Tibial nerve (tissue), 4 donors: ENCODE data around the gene MAP2. TPM values are rescaled to one million over a fixed set of nuclear protein-coding genes. Genes with fewer than 3 reads are reported as not detected.

ENCODE experiments used
- DNase-seq, 2 donors: peaks; one replicate each; pipeline ENCODE4 v3.0.0-alpha.2; 2019; ENCODE audit warnings: low spot score in 2 of 2
- H3K27ac ChIP-seq, 4 donors: fragments of 200-600 bp; sonication (generic) in 3 of 4; one replicate each; pipeline ENCODE4 v1.5.1; 2017 to 2019; ENCODE audit warnings: mild to moderate bottlenecking in 1 of 4
- H3K27me3 ChIP-seq, 2 donors: fragments of 200-600 bp; sonication (generic) in 1 of 2; one replicate each; pipeline versions ENCODE4 v1.5.1 to v1.6.0; 2017 to 2019
- H3K36me3 ChIP-seq, 3 donors: fragments of 200-600 bp; sonication (generic); one replicate each; pipeline ENCODE4 v1.5.1; 2018 to 2019
- H3K4me1 ChIP-seq, 4 donors: fragments of 200-600 bp; sonication (generic) in 3 of 4; one replicate each; pipeline ENCODE4 v1.5.1; 2017 to 2019
- H3K4me3 ChIP-seq, 4 donors: fragments of 200-600 bp; sonication (generic) in 3 of 4; one replicate each; pipeline ENCODE4 v1.5.1; 2017 to 2019; ENCODE audit warnings: mild to moderate bottlenecking in 1 of 4, moderate library complexity in 1 of 4
- H3K9me3 ChIP-seq, 4 donors: fragments of 200-600 bp; sonication (generic) in 3 of 4; one replicate each; pipeline ENCODE4 v1.5.1; 2017 to 2019
- CTCF ChIP-seq, 5 experiments: fragments of 200-600 bp in 3 of 5; fragments of 450-650 bp in 2 of 5; sonication (generic) in 3 of 5; IDR thresholded peaks; one replicate each; pipeline ENCODE4 v1.5.1; 2016 to 2019; ENCODE audit warnings: antibody characterized with exemption in 5 of 5, mild to moderate bottlenecking in 3 of 5, moderate library complexity in 2 of 5
- EP300 ChIP-seq, 2 donors: sonication (generic); formaldehyde crosslinking; IDR thresholded peaks; one replicate each; pipeline ENCODE4 v1.6.1; 2017; ENCODE audit warnings: antibody characterized with exemption in 2 of 2, mild to moderate bottlenecking in 1 of 2
- POLR2A ChIP-seq, 2 donors: fragments of 450-650 bp; IDR thresholded peaks; one replicate each; pipeline ENCODE4 v1.6.1; 2017; ENCODE audit warnings: antibody characterized with exemption in 2 of 2, mild to moderate bottlenecking in 2 of 2, moderate library complexity in 2 of 2
- WGBS, 2 donors: methylation state at CpG; one replicate each; pipeline ENCODE4 v1.1.5; 2018; 5-methylcytosine and 5-hydroxymethylcytosine counted together
- total RNA-seq, 4 donors: library from RNA; depleted of rRNA; stranded (reverse); fragments of >200 nt; gene quantifications; one replicate each; pipeline ENCODE4 v1.1.0, GENCODE V29; 2016

The MAP2 gene
- total RNA-seq, 4 donors from 2014 or later: 14.7 to 31.7 (median 21.3) TPM

- H3K36me3 ChIP-seq: peaks cover 0 to 6% (median 0%) of the 10 kb centered on the region in 3 donors
- no peak for DNase-seq
- H3K4me1 ChIP-seq: no peaks in the 10 kb centered on the region
- H3K4me3 ChIP-seq: no peak overlapping the region
- no peaks in the 10 kb centered on the region for H3K9me3 ChIP-seq
- H3K27ac ChIP-seq: no peak overlapping the region
- WGBS, 2 donors: 84 to 94% methylated on average over 2 of the region's 2 CpGs
- no peak for TF ChIP-seq EP300 (IDR thresholded peaks at IDR 0.05)
- TF ChIP-seq CTCF (IDR thresholded peaks at IDR 0.05): no peak
- TF ChIP-seq POLR2A (IDR thresholded peaks at IDR 0.05): no peak
- H3K27me3 ChIP-seq: no peaks in the 10 kb centered on the region
These were observed 303.2 kb downstream of the MAP2 start for GRCh38 chr2:209727077-209727476.

- Histone ChIP-seq H3K4me3 (no peak overlapping the region), H3K9me3 (no peaks in the 10 kb centered on the region), H3K27ac (no peak overlapping the region), H3K27me3 (no peaks in the 10 kb centered on the region), H3K4me1 (no peaks in the 10 kb centered on the region), H3K36me3 (peaks cover 0 to 4% (median 0%) of the 10 kb centered on the region in 3 donors)
- DNase-seq: no peak
- 80 to 92% methylated on average over 3 of the region's 3 CpGs for WGBS, 2 donors
- TF ChIP-seq POLR2A (IDR thresholded peaks at IDR 0.05) (no peak), EP300 (IDR thresholded peaks at IDR 0.05) (no peak), CTCF (IDR thresholded peaks at IDR 0.05) (no peak)
These were observed 311.0 kb downstream of the MAP2 start for GRCh38 chr2:209734805-209735204.

GRCh38 chr2:209741953-209742352 is 318.1 kb downstream of the MAP2 start:
- TF ChIP-seq POLR2A (IDR thresholded peaks at IDR 0.05) (no peak), EP300 (IDR thresholded peaks at IDR 0.05) (no peak), CTCF (IDR thresholded peaks at IDR 0.05) (no peak)
- Histone ChIP-seq H3K27ac (no peak overlapping the region), H3K9me3 (peaks cover 0 to 8% (median 0%) of the 10 kb centered on the region in 4 donors), H3K4me1 (no peaks in the 10 kb centered on the region), H3K27me3 (no peaks in the 10 kb centered on the region), H3K4me3 (no peak overlapping the region), H3K36me3 (no peaks in the 10 kb centered on the region)
- 81 to 87% methylated on average over 1 of the region's 1 CpG for WGBS, 2 donors
- no peak for DNase-seq

GRCh38 chr2:209753020-209753419 is 329.2 kb downstream of the MAP2 start:
- Histone ChIP-seq H3K27ac (no peak overlapping the region), H3K4me1 (no peaks in the 10 kb centered on the region), H3K9me3 (no peaks in the 10 kb centered on the region), H3K27me3 (no peaks in the 10 kb centered on the region), H3K36me3 (no peaks in the 10 kb centered on the region), H3K4me3 (no peak overlapping the region)
- TF ChIP-seq CTCF (IDR thresholded peaks at IDR 0.05) (no peak), POLR2A (IDR thresholded peaks at IDR 0.05) (no peak), EP300 (IDR thresholded peaks at IDR 0.05) (no peak)
- 32 to 35% methylated on average over 3 of the region's 3 CpGs for WGBS, 2 donors
- DNase-seq: no peak

- TF ChIP-seq POLR2A (IDR thresholded peaks at IDR 0.05) (no peak), EP300 (IDR thresholded peaks at IDR 0.05) (no peak), CTCF (IDR thresholded peaks at IDR 0.05) (no peak)
- Histone ChIP-seq H3K27me3 (no peaks in the 10 kb centered on the region), H3K4me3 (no peak overlapping the region), H3K4me1 (no peaks in the 10 kb centered on the region), H3K27ac (no peak overlapping the region), H3K36me3 (no peaks in the 10 kb centered on the region), H3K9me3 (peaks cover 0 to 4% (median 0%) of the 10 kb centered on the region in 4 donors)
- DNase-seq: no peak
These were observed 333.3 kb downstream of the MAP2 start for GRCh38 chr2:209757163-209757562.
